Purkinje cell (primary cell): ENCODE results near the gene OR1F1. TPM values are rescaled to one million over a fixed set of nuclear protein-coding genes. Genes with fewer than 3 reads are reported as not detected.

Source experiments
- polyA plus RNA-seq: library from polyadenylated mRNA; unstranded; fragments of >200 nt; fragmentation: Nextera tagmentation; gene quantifications from 2 replicates; pipeline ENCODE4 v1.2.1, GENCODE V29; 2014

The OR1F1 gene
- 0.27 TPM in 1 of 2 replicates, not detected in the other for polyA plus RNA-seq

DNA sequence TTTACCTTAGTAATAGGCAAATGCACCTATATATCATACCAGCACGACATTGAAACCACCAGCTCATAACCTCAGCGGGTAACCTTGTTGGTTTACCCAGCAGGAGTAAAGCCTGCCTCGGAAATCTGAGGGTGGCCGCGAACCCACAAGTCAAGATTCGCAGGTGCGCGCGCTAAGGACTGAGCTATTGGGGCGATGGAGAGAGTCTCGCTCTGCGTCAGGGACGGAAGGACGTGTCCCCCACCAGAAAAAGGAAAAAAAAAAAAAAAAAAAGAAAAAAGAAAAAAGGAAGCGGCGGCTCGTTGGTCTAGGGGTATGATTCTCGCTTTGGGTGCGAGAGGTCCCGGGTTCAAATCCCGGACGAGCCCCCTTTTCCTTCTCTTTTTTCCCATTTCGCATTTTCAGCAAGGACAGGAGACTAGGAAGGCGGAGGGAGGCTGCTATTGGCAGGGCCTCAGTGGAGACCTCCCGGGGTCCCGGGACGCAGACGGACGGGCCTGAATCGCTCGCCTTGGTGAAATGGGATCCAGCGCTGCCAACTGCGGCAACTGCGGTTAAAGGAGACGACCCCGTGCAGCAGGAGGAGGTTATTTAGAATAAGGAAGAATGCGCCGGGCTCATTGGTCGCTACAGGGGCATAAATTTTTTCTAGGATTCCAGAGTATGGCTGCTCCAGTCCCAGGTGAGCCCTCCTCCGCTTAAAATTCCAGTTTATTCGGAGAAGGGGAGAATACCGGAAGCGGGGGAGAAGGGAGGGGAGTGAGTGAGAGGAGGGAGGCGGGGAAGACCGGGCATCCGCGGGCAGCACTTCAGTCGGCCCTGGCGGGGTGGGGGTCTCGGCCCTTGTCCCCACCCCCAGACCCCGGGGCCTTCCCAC, at the start of gene OR1F1:
TSS of gene OR1F1 (plus strand) at position 407 of the 877 bp plus-strand sequence.

DNA sequence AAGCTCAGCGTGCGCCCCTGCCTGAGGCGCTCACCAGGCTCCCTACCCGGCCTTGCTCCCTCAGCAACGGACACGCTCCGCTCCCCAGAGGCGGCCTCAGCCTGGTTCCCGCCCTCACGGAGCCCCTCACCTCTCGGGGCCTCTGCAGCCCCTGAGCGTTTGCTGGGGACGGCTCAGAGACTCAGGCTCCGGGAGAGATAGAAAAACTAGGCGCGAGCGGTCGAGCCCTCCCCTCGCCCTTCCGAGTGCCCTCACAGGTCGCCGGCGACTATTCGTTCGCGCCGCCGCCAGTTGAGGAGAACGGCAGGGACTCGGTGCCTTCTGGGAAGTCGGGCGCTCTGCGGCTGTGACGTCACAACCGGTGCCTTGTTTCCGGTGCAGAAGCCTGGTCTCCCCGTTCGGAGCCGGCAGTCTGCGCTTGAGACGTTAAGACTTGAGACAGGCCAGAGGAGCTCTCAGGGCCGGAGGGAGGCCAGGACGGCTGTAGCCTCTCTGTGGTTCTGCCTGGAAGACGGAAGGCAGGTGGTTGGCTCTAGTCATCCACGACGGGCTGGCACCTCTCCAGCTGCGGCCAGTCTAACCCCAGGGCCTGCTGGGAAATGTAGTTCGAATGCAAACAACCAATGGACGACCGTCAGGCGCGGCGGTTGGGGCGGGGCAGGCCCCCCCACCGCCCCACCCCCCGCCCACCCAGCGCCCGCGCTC, 47.0 kb downstream of the OR1F1 start, which contains the start of gene ZNF200:
TSS of gene ZNF200 (minus strand) at position 302 of the 705 bp plus-strand sequence. CDS start 1,403 bp downstream, outside the sequence.

Other genes starting within 250 kb of the OR1F1 start
- not detected in 2 replicates for gene KREMEN2, start 223.9 kb upstream of the OR1F1 start, polyA plus RNA-seq
- 0.26 TPM in 1 of 2 replicates, not detected in the other for gene PAQR4, start 218.9 kb upstream of the OR1F1 start, polyA plus RNA-seq
- gene PKMYT1, start 207.8 kb upstream of the OR1F1 start, polyA plus RNA-seq, result 3.1 and 3.4 TPM in 2 replicates
- gene CLDN9, start 175.3 kb upstream of the OR1F1 start, polyA plus RNA-seq, result 0.23 TPM in 1 of 2 replicates, not detected in the other
- gene CLDN6, start 170.0 kb upstream of the OR1F1 start, polyA plus RNA-seq, result not detected in 2 replicates
- 1.9 TPM in 1 of 2 replicates, not detected in the other for gene TNFRSF12A, start 167.8 kb upstream of the OR1F1 start, polyA plus RNA-seq
- gene HCFC1R1, start 164.3 kb upstream of the OR1F1 start, polyA plus RNA-seq, result 67.2 and 82.7 TPM in 2 replicates
- gene THOC6, start 164.2 kb upstream of the OR1F1 start, polyA plus RNA-seq, result 0.93 and 1.8 TPM in 2 replicates
- not detected in 2 replicates for gene BICDL2, start 151.3 kb upstream of the OR1F1 start, polyA plus RNA-seq
- gene MMP25, start 141.6 kb upstream of the OR1F1 start, polyA plus RNA-seq, result 0.20 TPM in 1 of 2 replicates, not detected in the other
- not detected in 2 replicates for gene IL32, start 122.6 kb upstream of the OR1F1 start, polyA plus RNA-seq
- gene ZSCAN10, start 88.9 kb upstream of the OR1F1 start, polyA plus RNA-seq, result not detected in 2 replicates
- not detected in 2 replicates for gene ZNF205, start 75.6 kb upstream of the OR1F1 start, polyA plus RNA-seq
- gene ZNF213, start 53.2 kb upstream of the OR1F1 start, polyA plus RNA-seq, result 1.9 and 3.4 TPM in 2 replicates
- gene ZNF200, start 47.0 kb downstream of the OR1F1 start, polyA plus RNA-seq, result 3.0 and 4.7 TPM in 2 replicates
- not detected in 2 replicates for gene MEFV, start 68.4 kb downstream of the OR1F1 start, polyA plus RNA-seq
- 3.5 and 4.0 TPM in 2 replicates for gene ZNF263, start 95.3 kb downstream of the OR1F1 start, polyA plus RNA-seq
- gene TIGD7, start 117.2 kb downstream of the OR1F1 start, polyA plus RNA-seq, result 4.2 and 4.3 TPM in 2 replicates
- gene ZNF75A, start 117.3 kb downstream of the OR1F1 start, polyA plus RNA-seq, result 10.0 and 19.0 TPM in 2 replicates
- not detected in 2 replicates for gene OR2C1, start 167.7 kb downstream of the OR1F1 start, polyA plus RNA-seq
- 5.8 and 6.4 TPM in 2 replicates for gene ZSCAN32, start 212.8 kb downstream of the OR1F1 start, polyA plus RNA-seq
- 4.3 and 10.4 TPM in 2 replicates for gene ZNF174, start 213.0 kb downstream of the OR1F1 start, polyA plus RNA-seq